Iris pigment epithelial cell (primary cell): ENCODE results near the gene PAEP.
"Not testable (repeated sequence)": the region's sequence is repeated elsewhere in the genome, so short reads cannot be mapped to it uniquely, and the experiment has no call there.

ENCODE experiments used
- DNase-seq: peaks from one replicate; pipeline ENCODE4 v3.0.0-alpha.2; 2011; ENCODE audit warnings: low read depth

Gene PAEP

GRCh38 chr9:135561391-135562234, at the start of gene PAEP:
Gene PAEP (plus strand): TSS chr9:135561756.
- DNase-seq = no peak

GRCh38 chr9:135512241-135512603, 49.3 kb upstream of the PAEP start:
- no peak for DNase-seq

GRCh38 chr9:135512904-135513303, 48.7 kb upstream of the PAEP start:
- no peak for DNase-seq

GRCh38 chr9:135513351-135513846, 48.2 kb upstream of the PAEP start:
- DNase-seq = no peak

- DNase-seq = not testable (repeated sequence)
These were observed 47.6 kb upstream of the PAEP start for GRCh38 chr9:135513906-135514305.

- DNase-seq = no peak
These were observed 47.0 kb upstream of the PAEP start for GRCh38 chr9:135514342-135515082.

- no peak for DNase-seq
These were observed 46.2 kb upstream of the PAEP start for GRCh38 chr9:135515083-135515951.

- DNase-seq = no peak
These were observed 45.3 kb upstream of the PAEP start for GRCh38 chr9:135516132-135516860.

- no peak for DNase-seq
These were observed 44.1 kb upstream of the PAEP start for GRCh38 chr9:135517407-135517822.

- DNase-seq = no peak
These were observed 42.2 kb upstream of the PAEP start for GRCh38 chr9:135519179-135519971.

- DNase-seq = no peak
These were observed 40.5 kb upstream of the PAEP start, which contains the start of gene LCN1 for GRCh38 chr9:135520916-135521607. Gene LCN1 (plus strand): TSS chr9:135521440. CDS start chr9:135521498, 58 bp downstream.

- DNase-seq = no peak
These were observed 39.9 kb upstream of the PAEP start for GRCh38 chr9:135521608-135522095.

- DNase-seq = no peak
These were observed 39.2 kb upstream of the PAEP start for GRCh38 chr9:135522137-135522877.

GRCh38 chr9:135522931-135523330, 38.6 kb upstream of the PAEP start:
- DNase-seq = no peak

GRCh38 chr9:135523521-135524129, 37.9 kb upstream of the PAEP start:
- no peak for DNase-seq

- no peak for DNase-seq
These were observed 37.3 kb upstream of the PAEP start for GRCh38 chr9:135524130-135524861.

GRCh38 chr9:135525241-135526088, 36.1 kb upstream of the PAEP start:
- DNase-seq = no peak
